Spinal cord (tissue), 10 donors: ENCODE measurements around the gene CADPS2. TPM values are rescaled to one million over a fixed set of nuclear protein-coding genes. Genes with fewer than 3 reads are reported as not detected.
"Not testable (repeated sequence)": the region's sequence is repeated elsewhere in the genome, so short reads cannot be mapped to it uniquely, and the experiment has no call there.

ENCODE experiments used
- DNase-seq, 6 donors: peaks; one replicate each; pipeline versions ENCODE4 v3.0.0 to v3.0.0-alpha.2; 2013 to 2015; ENCODE audit warnings: low spot score in 6 of 6, low read depth in 4 of 6
- H3K27ac ChIP-seq: one replicate; pipeline ENCODE4 v1.5.1; 2013; ENCODE audit warnings: low read depth, low read length, control low read depth
- H3K27me3 ChIP-seq: one replicate; pipeline ENCODE4 v1.6.1; 2013; ENCODE audit warnings: low read length; ENCODE audit not compliant: control insufficient read depth, insufficient read depth
- H3K36me3 ChIP-seq: one replicate; pipeline ENCODE4 v1.6.1; 2013; ENCODE audit warnings: low read length; ENCODE audit not compliant: control insufficient read depth, insufficient read depth
- H3K4me1 ChIP-seq: one replicate; pipeline ENCODE4 v1.6.1; 2013; ENCODE audit warnings: low read length; ENCODE audit not compliant: control insufficient read depth, insufficient read depth
- H3K4me3 ChIP-seq: one replicate; pipeline ENCODE4 v1.5.1; 2013; ENCODE audit warnings: low read depth, low read length, control low read depth
- H3K9me3 ChIP-seq: one replicate; pipeline ENCODE4 v1.6.1; 2013; ENCODE audit warnings: low read length; ENCODE audit not compliant: control insufficient read depth, insufficient read depth
- WGBS: methylation state at CpG from one replicate; pipeline ENCODE4 v1.1.5; 2013; ENCODE audit warnings: missing lambda C conversion rate; ENCODE audit not compliant: insufficient coverage; 5-methylcytosine and 5-hydroxymethylcytosine counted together
- polyA plus RNA-seq, 2 donors: library from polyadenylated mRNA; unstranded; fragments of 120-200 nt; gene quantifications; one replicate each; pipeline ENCODE4 v1.2.1, GENCODE V29; 2013; ENCODE audit not compliant: insufficient read length in 2 of 2
- total RNA-seq, 2 donors: library from RNA; depleted of rRNA in 1 of 2; stranded (reverse); fragments of 120-200 nt in 1 of 2; fragments of >200 nt in 1 of 2; gene quantifications; one replicate each; pipeline versions ENCODE4 v1.2.3 to v1.2.4, GENCODE V29; 2013 to 2014
- donor health status: healthy.

Gene CADPS2
- total and polyA plus RNA-seq, 4 donors: 18.7 to 40.5 (median 30.4) TPM

DNA sequence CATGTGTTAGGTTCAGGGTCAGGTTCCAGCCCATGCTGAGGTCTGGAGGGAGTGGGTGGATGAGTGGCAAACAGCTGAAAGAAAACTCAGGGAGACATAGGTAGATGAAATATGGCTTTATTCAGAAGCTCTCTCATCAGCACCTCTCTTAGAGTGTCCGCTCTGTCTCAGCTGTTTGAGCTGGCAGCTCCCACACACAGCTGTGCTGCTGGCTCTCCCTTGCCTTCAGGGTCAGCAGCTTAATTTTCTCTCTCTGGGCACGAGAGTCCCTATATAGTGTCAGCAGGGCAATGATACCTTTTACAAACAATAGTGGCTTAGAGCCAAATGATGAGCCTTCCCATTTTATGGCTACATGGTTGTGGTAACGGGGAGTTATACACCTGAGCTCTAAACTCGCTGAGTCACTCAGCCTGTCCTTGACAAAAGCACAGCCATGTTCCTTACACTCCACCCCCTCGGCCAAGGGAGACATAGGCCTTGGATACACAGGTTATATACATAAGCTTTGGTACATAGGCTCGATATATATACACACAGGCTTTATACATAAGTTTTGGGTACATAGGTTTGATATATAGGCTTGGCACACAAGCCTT lies 197.8 kb downstream of the CADPS2 start:
- Histone ChIP-seq H3K4me1 (no peaks in the 10 kb centered on the region), H3K4me3 (no peak overlapping the region), H3K27ac (no peak overlapping the region), H3K36me3 (no peaks in the 10 kb centered on the region), H3K27me3 (no peaks in the 10 kb centered on the region), H3K9me3 (no peaks in the 10 kb centered on the region)
- 63% methylated on average over 1 of the region's 6 CpGs for WGBS
- DNase-seq: peak in 1 of 6 donors; percentile 24

- H3K4me3 ChIP-seq: no peak overlapping the region
- WGBS: 61% methylated on average over 7 of the region's 10 CpGs
- no peaks in the 10 kb centered on the region for H3K36me3 ChIP-seq
- H3K9me3 ChIP-seq: no peaks in the 10 kb centered on the region
- peak in 1 of 6 donors; percentile 17 for DNase-seq
- no peaks in the 10 kb centered on the region for H3K27me3 ChIP-seq
- no peak overlapping the region for H3K27ac ChIP-seq
- H3K4me1 ChIP-seq: no peaks in the 10 kb centered on the region
Observed at GRCh38 chr7:122686360-122686878, 199.8 kb downstream of the CADPS2 start.

- no peaks in the 10 kb centered on the region for H3K4me1 ChIP-seq
- H3K36me3 ChIP-seq: no peaks in the 10 kb centered on the region
- no peaks in the 10 kb centered on the region for H3K9me3 ChIP-seq
- no peak overlapping the region for H3K4me3 ChIP-seq
- H3K27me3 ChIP-seq: no peaks in the 10 kb centered on the region
- DNase-seq: no peak
- H3K27ac ChIP-seq: no peak overlapping the region
- no CpG with 5 or more reads among the region's 2 CpGs for WGBS
Observed at GRCh38 chr7:122684504-122684903, 201.8 kb downstream of the CADPS2 start.

- H3K9me3 ChIP-seq: no peaks in the 10 kb centered on the region
- no peak overlapping the region for H3K27ac ChIP-seq
- H3K27me3 ChIP-seq: no peaks in the 10 kb centered on the region
- 81% methylated on average over 5 of the region's 8 CpGs for WGBS
- no peak overlapping the region for H3K4me3 ChIP-seq
- no peaks in the 10 kb centered on the region for H3K36me3 ChIP-seq
- DNase-seq: no peak
- no peaks in the 10 kb centered on the region for H3K4me1 ChIP-seq
Observed at GRCh38 chr7:122682815-122683550, 203.3 kb downstream of the CADPS2 start.

DNA sequence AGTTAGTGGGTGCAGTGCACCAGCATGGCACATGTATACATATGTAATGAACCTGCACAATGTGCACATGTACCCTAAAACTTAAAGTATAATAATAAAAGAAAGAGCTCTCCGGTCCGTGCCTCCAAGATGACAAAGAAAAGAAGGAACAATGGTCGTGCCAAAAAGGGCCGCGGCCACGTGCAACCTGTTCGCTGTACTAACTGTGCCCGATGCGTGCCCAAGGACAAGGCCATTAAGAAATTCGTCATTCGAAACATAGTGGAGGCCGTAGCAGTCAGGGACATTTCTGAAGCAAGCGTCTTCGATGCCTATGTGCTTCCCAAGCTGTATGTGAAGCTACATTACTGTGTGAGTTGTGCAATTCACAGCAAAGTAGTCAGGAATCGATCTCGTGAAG lies 205.1 kb downstream of the CADPS2 start:
- H3K9me3 ChIP-seq, H3K27ac ChIP-seq, H3K27me3 ChIP-seq, H3K4me3 ChIP-seq, DNase-seq, H3K4me1 ChIP-seq, H3K36me3 ChIP-seq: not testable (repeated sequence)
- WGBS: 95% methylated on average over 10 of the region's 16 CpGs

DNA sequence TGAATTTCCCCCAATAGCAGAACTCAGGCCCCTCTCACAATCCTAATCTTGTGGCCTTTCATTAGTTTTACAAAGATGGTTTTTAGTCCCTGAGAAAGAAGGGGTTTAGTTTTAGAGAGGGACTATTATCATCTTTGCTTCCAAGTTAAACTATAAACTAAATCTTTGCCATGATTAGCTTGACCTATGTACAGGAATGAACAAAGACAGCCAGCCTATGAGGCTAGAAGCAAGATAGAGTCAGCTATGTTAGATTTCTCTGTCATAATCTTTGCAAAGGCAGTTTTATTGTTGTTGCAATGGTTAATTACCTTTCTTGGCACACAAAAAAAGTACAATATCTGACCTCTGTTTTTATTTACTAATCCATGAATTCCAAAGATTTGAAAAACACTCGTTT lies 206.4 kb downstream of the CADPS2 start:
- no CpG with 5 or more reads among the region's 1 CpG for WGBS
- Histone ChIP-seq H3K27me3 (no peaks in the 10 kb centered on the region), H3K27ac (no peak overlapping the region), H3K9me3 (no peaks in the 10 kb centered on the region), H3K4me1 (no peaks in the 10 kb centered on the region), H3K36me3 (no peaks in the 10 kb centered on the region), H3K4me3 (no peak overlapping the region)
- no peak for DNase-seq

DNA sequence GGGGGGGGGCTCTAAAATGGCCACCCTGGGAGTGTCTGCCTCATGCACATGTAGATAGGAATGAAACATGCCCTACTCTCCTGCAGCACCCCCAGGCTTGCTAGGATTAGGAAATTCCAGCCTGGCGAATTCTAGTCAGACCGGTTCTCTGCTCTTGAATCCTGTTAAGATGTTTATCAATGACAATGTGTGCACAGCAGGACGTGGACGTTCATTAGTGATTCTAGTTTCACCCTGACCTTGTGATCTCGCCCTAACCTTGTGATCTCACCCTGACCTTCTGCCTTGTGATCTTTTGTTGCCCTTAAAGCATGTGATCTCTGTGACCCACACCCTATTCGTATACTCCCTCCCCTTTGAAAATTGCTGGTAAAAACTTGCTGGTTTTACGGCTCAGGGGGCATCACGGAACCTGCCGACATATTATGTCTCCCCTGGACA lies 207.0 kb downstream of the CADPS2 start:
- H3K36me3 ChIP-seq, H3K27me3 ChIP-seq, H3K4me3 ChIP-seq, H3K9me3 ChIP-seq, H3K4me1 ChIP-seq, H3K27ac ChIP-seq, DNase-seq: not testable (repeated sequence)
- 44% methylated on average over 7 of the region's 9 CpGs for WGBS

DNA sequence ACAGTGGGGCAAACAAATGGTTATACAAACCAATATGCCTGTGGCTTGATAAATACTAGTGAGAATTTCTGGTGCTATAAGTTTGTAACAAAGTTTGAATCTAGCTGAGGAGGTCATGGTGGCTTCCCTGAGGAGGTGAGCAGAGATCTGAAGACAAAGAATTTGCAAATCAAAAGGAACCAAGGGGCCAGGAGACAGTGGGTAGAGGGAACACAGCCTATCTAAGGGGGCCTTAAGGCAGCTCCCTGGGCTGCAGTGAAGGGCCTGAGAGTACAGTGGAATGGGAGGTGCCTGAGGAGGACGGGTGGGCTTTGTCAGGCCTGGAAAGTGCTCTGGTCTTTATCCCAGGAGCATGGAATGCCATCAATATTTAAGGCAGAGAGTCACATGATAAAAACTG lies 209.1 kb downstream of the CADPS2 start:
- Histone ChIP-seq H3K27ac (no peak overlapping the region), H3K27me3 (no peaks in the 10 kb centered on the region), H3K4me1 (no peaks in the 10 kb centered on the region), H3K9me3 (no peaks in the 10 kb centered on the region), H3K36me3 (no peaks in the 10 kb centered on the region), H3K4me3 (no peak overlapping the region)
- DNase-seq: no peak
- WGBS: no CpG with 5 or more reads among the region's 1 CpG

DNA sequence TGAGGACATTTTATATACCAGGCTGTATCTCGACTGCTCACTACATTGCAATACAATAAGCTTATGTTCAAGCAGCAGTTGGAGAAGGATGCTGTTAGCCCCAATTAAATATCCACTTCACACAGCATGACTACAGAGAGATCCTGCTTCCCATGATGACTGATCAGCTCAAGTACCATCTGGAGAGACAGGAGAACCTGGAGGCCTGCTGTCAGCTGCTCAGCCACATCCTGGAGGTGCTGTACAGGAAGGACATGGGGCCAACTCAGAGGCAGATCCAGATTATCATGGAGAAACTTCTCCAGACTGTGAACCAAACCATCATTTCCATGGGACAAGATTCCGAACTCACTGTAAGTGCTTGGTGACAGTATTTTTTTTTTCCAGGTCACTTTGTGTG lies 209.8 kb downstream of the CADPS2 start:
- 33% methylated on average over 1 of the region's 2 CpGs for WGBS

GRCh38 chr7:122675621-122676020 lies 210.6 kb downstream of the CADPS2 start:
- no peak overlapping the region for H3K4me3 ChIP-seq
- no peak for DNase-seq
- WGBS: no CpG with 5 or more reads among the region's 7 CpGs
- H3K27me3 ChIP-seq: no peaks in the 10 kb centered on the region
- H3K9me3 ChIP-seq: no peaks in the 10 kb centered on the region
- no peaks in the 10 kb centered on the region for H3K4me1 ChIP-seq
- H3K27ac ChIP-seq: no peak overlapping the region
- no peaks in the 10 kb centered on the region for H3K36me3 ChIP-seq

More for the DNA sequence above, 209.8 kb downstream of the CADPS2 start:
- H3K4me1 ChIP-seq: no peaks in the 10 kb centered on the region
- no peak overlapping the region for H3K27ac ChIP-seq
- no peaks in the 10 kb centered on the region for H3K9me3 ChIP-seq
- no peaks in the 10 kb centered on the region for H3K27me3 ChIP-seq
- DNase-seq: no peak
- no peak overlapping the region for H3K4me3 ChIP-seq
- no peaks in the 10 kb centered on the region for H3K36me3 ChIP-seq
